GM04504 (cell line): ENCODE results near the gene CCN5.
A peak's percentile ranks its signal among the peaks of the same experiment; 100 is the strongest.
"Not testable (repeated sequence)": the region's sequence is repeated elsewhere in the genome, so short reads cannot be mapped to it uniquely, and the experiment has no call there.

Experiments used
- DNase-seq: peaks from one replicate; pipeline ENCODE4 v3.0.0-alpha.2; 2012; ENCODE audit warnings: low read depth

The CCN5 gene

GRCh38 chr20:44695295-44695673 is 19.9 kb upstream of the CCN5 start:
- DNase-seq = no peak

DNA sequence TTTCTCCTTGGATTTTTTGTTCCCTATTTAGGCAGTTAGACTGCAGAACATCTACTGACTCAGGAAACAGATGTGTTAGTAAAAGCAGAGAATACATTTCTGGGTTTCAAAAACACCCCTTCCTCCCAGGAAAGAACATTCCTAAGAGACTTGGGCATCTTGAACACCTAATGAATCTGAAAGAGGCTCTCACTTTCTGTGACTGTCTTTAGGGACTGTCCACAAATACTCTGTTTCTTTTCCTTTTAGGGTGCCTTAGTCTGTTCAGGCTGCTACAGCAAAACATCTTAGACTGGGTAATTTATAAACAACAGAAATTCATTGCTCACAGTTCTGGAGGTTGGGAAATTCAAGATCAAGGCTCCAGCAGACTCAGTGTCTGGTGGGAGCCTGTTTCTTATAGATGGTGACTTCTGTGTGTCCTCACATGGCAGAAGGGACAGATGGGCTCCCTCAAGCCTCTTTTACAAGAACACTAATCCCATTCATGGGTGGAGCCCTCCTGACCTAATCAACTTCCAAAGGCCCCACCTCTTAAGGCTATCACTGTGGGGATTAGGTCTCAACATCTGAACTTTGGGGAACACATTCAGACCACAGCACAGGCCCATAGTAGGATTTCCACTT is 19.4 kb upstream of the CCN5 start:
- DNase-seq = no peak

GRCh38 chr20:44696315-44696714 is 18.9 kb upstream of the CCN5 start:
- DNase-seq = no peak

- DNase-seq = not testable (repeated sequence)
Measured at GRCh38 chr20:44697041-44697440, 18.1 kb upstream of the CCN5 start.

DNA sequence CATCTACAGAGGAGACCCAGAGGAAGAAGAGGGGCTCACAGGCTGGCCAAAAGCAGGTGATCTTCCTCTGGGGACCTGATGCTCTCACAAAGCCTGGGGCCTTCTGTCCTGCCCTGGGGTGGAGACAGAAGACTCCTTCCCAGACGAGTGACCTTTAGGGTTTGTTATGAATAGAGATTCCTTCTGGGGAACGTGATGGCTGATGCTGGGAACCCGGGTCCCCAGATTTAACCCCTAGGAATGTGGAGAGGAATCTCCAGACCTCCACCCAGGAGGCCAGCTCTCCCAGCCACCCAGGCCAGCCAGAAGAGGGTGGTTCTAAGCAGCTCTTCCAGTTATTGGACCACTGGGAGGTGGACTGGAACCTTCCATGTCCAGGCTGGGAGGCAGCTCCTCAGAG is 16.8 kb upstream of the CCN5 start:
- DNase-seq = no peak

GRCh38 chr20:44700306-44700705 is 14.9 kb upstream of the CCN5 start:
- no peak for DNase-seq

GRCh38 chr20:44701118-44701857 is 13.9 kb upstream of the CCN5 start:
- no peak for DNase-seq

DNA sequence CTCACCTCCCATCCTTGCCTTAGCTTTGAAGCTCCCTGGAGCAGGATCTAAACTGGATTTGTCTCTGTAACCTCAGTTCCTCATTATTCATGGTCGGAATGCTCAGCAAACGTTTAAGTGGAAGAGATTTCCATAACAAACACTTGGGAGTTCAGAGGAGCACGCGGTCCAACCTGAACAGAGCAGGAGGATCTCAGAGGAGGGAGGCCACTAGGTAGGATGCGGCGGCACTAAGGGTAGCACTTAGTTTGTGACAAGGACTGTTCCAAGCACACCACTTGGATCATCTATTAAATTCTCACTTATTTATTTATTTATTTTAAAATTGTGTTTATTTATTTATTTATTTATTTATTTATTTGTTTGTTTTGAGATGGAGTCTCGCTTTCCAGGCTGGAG is 13.3 kb upstream of the CCN5 start:
- no peak for DNase-seq

DNA sequence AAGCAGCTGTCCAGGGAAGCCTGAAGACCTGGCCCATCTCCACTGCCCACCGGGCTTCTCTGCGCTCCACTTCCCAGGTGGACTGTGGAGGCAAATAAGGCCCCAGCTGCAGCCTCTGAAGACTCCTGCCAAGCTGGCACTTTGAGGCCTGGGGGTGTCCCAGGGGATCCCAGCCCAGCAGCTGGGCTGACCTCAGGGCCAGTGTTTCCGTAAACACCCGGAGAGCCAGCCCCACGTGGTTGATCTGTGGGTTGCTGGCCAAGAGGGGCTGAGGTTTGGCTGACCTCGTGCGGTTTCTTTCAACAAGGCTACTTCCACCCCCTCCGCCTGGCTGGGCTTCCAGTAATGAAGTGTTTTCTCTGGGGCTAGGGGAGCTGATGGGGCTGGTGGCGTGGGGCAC is 12.4 kb upstream of the CCN5 start:
- DNase-seq = peak; percentile 87

DNA sequence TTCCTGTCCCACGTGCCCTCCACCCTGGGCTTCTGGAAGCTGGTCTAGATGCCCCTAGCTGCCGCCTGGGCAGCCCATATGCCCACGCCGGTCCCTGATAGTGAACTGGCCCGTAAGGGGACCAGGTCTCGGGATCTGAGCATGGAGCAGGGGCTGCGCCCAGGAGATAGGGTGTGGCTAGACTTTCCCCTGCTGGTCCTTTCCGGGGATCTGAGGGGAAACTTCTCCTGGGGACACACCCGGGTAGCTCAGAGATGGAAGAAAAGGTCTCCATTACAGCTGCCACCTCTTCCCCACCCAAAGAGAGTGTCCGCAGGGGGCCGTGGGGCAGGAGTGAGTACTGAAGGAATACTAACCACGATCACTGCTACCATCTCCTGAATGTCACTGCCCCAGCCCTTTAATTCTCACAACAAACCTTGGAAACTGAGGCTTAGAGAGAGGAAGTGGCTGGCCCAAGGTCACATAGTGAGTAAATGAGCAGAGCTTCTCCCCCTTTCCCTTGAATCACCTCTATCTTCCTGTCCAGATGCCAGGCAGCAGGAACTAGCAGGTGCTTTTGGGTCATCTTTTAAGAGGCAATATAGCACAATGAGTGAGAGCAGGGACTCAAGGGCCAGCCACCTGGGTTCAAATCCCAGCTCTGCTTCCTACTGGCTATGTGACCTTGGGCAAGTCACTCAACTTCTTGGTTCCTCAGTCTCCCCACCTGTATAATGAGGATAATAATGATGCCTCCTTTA is 11.8 kb upstream of the CCN5 start:
- no peak for DNase-seq

DNA sequence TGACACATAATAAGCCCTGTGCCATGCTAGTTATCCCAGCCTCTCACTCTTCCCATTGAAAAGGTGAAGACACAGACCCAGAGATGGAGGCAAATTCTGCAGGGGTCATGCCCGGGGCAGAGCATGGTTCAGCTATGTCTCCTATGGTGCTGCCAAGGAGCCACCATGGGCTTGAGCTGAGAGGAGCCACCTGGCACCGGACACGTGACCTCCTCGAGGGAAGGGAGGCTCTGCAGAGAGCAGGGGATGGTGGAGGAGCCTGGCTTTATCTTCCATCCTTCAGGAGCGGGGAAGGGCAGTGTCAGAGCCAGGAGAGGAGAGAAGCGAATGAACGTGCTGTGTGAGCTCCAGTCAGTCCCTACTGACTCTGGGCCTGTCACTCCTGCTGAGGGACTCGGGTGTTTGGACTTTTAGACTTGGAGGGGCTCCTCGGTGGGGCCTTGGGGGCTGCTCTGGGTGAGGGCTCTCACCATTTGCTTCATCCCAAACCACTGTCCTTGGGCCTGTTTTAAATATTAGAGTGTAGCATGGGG is 11.1 kb upstream of the CCN5 start:
- DNase-seq = no peak

GRCh38 chr20:44704551-44704971 is 10.6 kb upstream of the CCN5 start:
- DNase-seq = peak; percentile 72

GRCh38 chr20:44705364-44706094 is 9.6 kb upstream of the CCN5 start:
- no peak for DNase-seq

DNA sequence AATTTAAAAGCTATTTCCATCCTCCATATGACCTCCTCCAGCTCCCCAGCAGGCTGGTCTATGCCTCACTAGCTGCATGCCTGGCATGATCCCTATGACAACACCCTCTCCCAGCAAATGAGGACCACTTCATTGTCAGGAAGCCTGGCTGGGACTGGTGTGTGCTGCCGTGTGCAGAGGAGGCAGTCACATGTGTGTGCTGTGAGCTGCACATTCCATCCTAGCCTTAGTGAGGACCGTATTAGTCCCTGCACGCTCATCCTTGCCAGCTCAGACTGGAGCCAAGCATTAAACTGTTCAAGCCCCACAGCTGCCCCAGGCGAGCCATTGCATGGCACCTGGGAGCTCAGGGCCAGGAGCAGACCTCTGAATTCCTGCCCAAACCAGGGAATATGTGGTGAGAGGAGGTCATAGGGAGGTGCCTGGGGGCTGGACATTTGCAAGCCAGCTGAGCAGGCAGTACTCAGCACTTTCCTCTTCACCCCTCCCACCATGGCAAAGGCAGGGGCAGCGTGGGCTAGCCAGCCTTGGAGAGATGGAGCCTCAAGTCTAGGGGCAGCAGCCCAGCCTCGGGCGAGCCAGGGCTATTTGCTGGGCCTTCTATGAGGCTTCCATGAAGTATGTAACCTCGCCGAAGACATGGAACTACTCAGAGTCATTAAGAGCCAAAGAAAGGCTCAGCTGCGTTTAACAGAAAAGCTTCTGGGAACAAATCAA is 8.7 kb upstream of the CCN5 start:
- peak; percentile 53 for DNase-seq

DNA sequence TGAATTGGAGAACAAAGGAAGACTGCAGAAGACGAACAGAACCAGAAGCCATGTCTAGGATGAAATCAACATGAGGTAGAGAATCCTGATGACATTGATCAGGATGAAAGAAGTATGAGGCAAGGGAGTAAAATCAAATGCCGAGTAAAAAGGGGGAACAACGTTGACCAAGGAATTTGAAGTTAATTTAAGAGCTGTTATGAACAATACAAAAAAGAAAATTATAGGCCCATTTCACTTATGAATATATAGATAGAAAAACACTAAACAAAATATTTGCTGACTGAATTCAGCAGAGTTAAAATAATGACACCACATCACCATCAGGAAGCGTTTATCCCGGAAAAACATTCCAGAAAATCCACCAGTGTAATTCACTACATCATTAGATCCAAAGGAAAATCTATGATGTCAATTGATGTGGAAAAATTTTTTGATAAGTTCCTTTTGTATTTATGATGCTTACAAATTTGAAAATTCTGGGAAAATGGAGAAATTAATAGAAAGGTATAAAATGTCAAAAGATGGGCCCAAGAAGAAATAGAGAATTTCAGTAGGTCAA is 8.1 kb upstream of the CCN5 start:
- DNase-seq = no peak

- DNase-seq = no peak
Measured at GRCh38 chr20:44709380-44709779, 5.8 kb upstream of the CCN5 start.

- no peak for DNase-seq
Measured at GRCh38 chr20:44709797-44710196, 5.4 kb upstream of the CCN5 start.

DNA sequence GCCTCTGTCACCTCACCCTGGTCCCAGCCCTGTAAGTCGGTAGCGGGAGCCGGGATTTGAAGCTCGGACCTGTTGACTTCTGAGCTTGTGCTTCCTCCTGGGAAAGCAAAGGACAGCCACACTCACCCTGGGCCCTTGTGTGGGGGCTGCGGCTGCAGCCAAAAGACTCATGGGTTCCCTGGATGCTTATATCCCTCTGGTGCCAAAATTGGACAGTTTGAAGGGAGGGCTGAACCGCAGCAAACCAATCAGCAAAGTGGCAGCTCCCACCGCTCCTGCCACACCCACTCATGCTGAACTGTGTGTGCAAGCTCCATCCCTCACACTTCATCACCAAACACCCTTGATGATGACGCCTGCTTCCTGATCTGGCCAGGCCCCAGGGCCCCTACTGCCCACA is 3.9 kb upstream of the CCN5 start:
- DNase-seq = no peak

DNA sequence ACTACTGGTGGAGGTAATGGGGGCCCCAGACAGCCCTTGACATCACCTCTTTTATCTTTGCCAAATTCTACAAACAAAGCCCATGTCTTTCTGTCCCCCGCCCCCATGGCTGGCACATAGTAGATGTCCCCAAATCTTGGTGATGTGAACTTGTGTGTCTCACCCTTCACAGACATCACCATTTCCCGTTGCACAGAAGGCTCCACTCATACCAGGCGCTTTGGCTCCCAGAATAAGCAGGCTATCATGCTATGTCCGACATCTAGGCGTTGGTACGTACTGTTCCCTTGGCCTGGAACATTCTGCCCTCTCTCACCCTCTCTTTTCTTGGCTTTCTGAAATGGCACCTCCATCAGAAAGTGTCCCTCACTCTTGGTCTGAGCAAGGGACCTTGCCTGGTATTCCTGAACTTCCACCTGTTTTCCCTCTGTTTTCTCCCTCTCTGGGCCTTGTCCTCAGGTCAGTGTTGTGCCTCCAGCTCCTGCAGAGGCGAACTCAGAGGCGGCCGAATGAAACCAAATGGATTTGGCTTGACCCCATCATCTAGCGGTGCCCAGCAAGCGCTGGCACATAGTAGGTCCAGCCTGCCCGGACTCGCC is 968 bp upstream of the CCN5 start:
- DNase-seq = no peak

DNA sequence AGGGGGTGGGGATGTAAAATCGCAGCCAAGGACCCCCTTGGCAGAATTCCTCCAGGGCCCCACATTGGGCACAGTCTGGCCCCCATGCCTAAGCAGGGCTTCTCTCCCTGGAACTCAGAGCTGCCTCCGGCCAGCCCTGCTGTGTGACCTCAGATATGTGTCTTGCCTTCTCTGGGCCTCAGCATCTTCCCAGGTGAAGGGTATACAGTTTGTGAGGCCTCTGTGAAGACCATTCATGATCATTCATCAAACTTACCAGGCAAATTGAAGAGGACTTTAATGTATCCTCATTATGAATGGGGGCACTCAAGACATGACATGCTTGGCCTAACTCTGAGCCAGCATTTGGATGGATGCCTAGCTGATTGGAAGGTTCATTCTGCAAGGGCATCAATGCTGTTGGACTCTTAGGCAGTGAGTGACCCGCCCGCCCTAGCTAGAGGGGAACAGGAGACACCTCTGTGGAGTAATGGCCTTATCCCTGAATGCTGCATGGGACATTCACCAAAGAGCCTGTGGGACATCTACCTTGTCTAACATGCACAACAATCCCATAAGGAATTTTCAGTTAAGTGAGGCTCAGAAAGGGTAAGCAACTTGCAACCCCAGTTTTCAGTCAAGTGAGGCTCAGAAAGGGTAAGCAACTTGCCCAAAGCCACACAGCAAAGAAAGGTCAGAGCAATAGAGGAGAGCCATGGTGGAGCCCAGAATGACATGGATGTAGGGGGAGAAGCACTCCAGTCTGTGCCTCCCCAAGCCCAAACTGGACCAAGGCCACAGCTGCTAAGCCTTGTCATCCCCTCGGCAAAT is 535 bp downstream of the CCN5 start:
- DNase-seq = no peak
